RWPE1 (cell line): ENCODE data around the gene TMBIM6.

Source experiments
- CTCF ChIA-PET: fragments of 350-600 bp; sonication (Branson Sonifier 250); formaldehyde crosslinking; extraction: SDS; loops from one replicate; lab custom pipeline; 2021; lab: Yijun Ruan, JAX
- POLR2A ChIA-PET: fragments of 400-600 bp; formaldehyde crosslinking; extraction: SDS; loops from one replicate; lab custom pipeline; 2020; ENCODE audit warnings: antibody characterized with exemption; ENCODE audit not compliant: low non-redundant PET; lab: Yijun Ruan, JAX
- DNase-seq: peaks from one replicate; pipeline ENCODE4 v3.0.0; 2012; ENCODE audit warnings: low spot score
- H3K27ac ChIP-seq: fragments of 450-650 bp; 2 replicates; pipeline ENCODE4 v1.5.1; 2017
- TF ChIP-seq, protein P1 (sequence below): fragments of 450-650 bp; conservative IDR thresholded peaks from 2 replicates; pipeline ENCODE4 v1.5.1; 2017; ENCODE audit warnings: low read depth, mild to moderate bottlenecking

TMBIM6 gene

DNA sequence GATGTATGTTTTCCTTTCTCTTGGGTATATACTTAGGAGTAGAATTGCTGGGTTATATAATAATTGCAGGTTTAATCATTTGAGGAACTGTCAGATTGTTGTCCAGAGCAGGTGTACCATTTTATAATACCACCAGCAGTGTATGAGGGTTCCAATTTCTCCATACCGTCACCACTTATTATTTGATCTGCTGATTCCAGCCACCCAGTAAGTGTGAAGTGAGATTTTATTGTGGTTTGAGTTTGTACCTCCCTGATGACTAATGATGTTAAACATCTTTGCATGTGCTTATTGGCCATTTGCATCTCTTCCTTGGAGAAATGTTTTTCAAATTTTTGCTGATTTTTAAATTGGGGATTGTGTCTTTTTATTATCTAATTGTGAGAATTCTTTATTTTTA, 71.8 kb downstream of the TMBIM6 start:
- ChIA-PET CTCF (interaction anchor here (1.0 kb wide), 1 partner anchor 35 kb away, joined by 5 read pairs; no protein-coding TSS in a partner anchor), POLR2A (no interaction called here)
- TF ChIP-seq, protein P1, sequence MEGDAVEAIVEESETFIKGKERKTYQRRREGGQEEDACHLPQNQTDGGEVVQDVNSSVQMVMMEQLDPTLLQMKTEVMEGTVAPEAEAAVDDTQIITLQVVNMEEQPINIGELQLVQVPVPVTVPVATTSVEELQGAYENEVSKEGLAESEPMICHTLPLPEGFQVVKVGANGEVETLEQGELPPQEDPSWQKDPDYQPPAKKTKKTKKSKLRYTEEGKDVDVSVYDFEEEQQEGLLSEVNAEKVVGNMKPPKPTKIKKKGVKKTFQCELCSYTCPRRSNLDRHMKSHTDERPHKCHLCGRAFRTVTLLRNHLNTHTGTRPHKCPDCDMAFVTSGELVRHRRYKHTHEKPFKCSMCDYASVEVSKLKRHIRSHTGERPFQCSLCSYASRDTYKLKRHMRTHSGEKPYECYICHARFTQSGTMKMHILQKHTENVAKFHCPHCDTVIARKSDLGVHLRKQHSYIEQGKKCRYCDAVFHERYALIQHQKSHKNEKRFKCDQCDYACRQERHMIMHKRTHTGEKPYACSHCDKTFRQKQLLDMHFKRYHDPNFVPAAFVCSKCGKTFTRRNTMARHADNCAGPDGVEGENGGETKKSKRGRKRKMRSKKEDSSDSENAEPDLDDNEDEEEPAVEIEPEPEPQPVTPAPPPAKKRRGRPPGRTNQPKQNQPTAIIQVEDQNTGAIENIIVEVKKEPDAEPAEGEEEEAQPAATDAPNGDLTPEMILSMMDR = no peak
- no peak for DNase-seq
- no peak overlapping the region for H3K27ac ChIP-seq
